Ovary (tissue), 9 donors: ENCODE measurements around the gene TNS3. TPM values are rescaled to one million over a fixed set of nuclear protein-coding genes. Genes with fewer than 3 reads are reported as not detected.

Experiments used
- DNase-seq, 5 donors: peaks; one replicate each; pipeline ENCODE4 v3.0.0-alpha.2; 2019 to 2020
- H3K27ac ChIP-seq, 2 donors: fragments of 200-600 bp; one replicate each; pipeline versions ENCODE4 v1.5.1 to v1.8.0; 2019 to 2022
- H3K27me3 ChIP-seq: fragments of 200-600 bp; one replicate; pipeline ENCODE4 v1.8.0; 2022
- H3K36me3 ChIP-seq: fragments of 200-600 bp; sonication (generic); one replicate; pipeline ENCODE4 v1.5.1; 2019
- H3K4me1 ChIP-seq: one replicate; pipeline ENCODE4 v1.8.1; 2013; ENCODE audit warnings: mild to moderate bottlenecking, moderate library complexity; ENCODE audit not compliant: insufficient read depth
- H3K4me3 ChIP-seq: fragments of 200-600 bp; sonication (generic); one replicate; pipeline ENCODE4 v1.5.1; 2017
- H3K9me3 ChIP-seq, 2 donors: fragments of 200-600 bp in 1 of 2; sonication (generic) in 1 of 2; one replicate each; pipeline versions ENCODE4 v1.5.1 to v1.8.1; 2013 to 2019; ENCODE audit warnings: mild to moderate bottlenecking in 1 of 2, moderate library complexity in 1 of 2
- CTCF ChIP-seq, 3 donors: fragments of 450-650 bp in 2 of 3; fragments of 200-600 bp in 1 of 3; IDR thresholded peaks; one replicate each; pipeline versions ENCODE4 v1.5.1 to v1.8.0; 2016 to 2022; ENCODE audit warnings: antibody characterized with exemption in 3 of 3, mild to moderate bottlenecking in 1 of 3
- EP300 ChIP-seq: sonication (generic); formaldehyde crosslinking; IDR thresholded peaks from one replicate; pipeline ENCODE4 v1.6.1; 2017; ENCODE audit warnings: antibody characterized with exemption
- POLR2A ChIP-seq: fragments of 450-650 bp; IDR thresholded peaks from one replicate; pipeline ENCODE4 v1.6.1; 2017; ENCODE audit warnings: antibody characterized with exemption, mild to moderate bottlenecking, moderate library complexity
- WGBS, 3 donors: extraction: QIAGEN DNeasy Blood & Tissue Kit in 1 of 3; methylation state at CpG; one replicate each; pipeline versions ENCODE4 v1.1.5 to v1.1.7; 2013 to 2017; 5-methylcytosine and 5-hydroxymethylcytosine counted together
- intact Hi-C, 4 donors: fragments of 100-400 bp; cut with DNase I; formaldehyde crosslinking; loops; one replicate each; pipeline versions ENCODE4 v1.11.0 to v1.15.1; 2022 to 2023
- polyA plus RNA-seq, 2 donors: library from polyadenylated mRNA; stranded (reverse); fragments of 200-250 nt in 1 of 2; fragments of 350-450 nt in 1 of 2; fragmentation: Illumina TruSeq in 1 of 2; extraction: RNeasy Lipid Tissue Mini Kit (QIAGEN cat#74804) in 1 of 2; gene quantifications; one replicate each; pipeline ENCODE4 v1.2.3, GENCODE V29; 2013 to 2014
- total RNA-seq, 7 donors: library from RNA; depleted of rRNA in 2 of 7; stranded (reverse); fragments of >200 nt in 2 of 7; fragmentation: NEBNext Ultra II Directional in 3 of 7; extraction: Animal tissue kit (Norgen Biotek cat#: 25700) in 3 of 7; gene quantifications; one replicate each; pipeline versions ENCODE4 v1.1.0 to v1.2.4, GENCODE V29; 2016 to 2023
- donor health status: DM: no; HTN: no; CAD: no; lungs with moderate emphysema.
- donor health status: DM: no; HTN: no; CAD: no.
- donor health status: Bipolar disorder and iron deficiency.
- donor health status: DM: yes; HTN: yes; CAD: no.
- donor health status: DM: no; HTN: no; CAD: no.
- donor health status: DM: yes; HTN: yes; CAD: no.

TNS3 gene
- total and polyA plus RNA-seq, 9 donors: 36.6 to 137 (median 91.3) TPM

GRCh38 chr7:47330026-47330425 lies 251.9 kb downstream of the TNS3 start:
- Histone ChIP-seq H3K9me3 (no peaks in the 10 kb centered on the region), H3K4me3 (no peak overlapping the region), H3K4me1 (peaks cover 29% of the 10 kb centered on the region), H3K27ac (peak overlapping the region; percentile 0 to 81), H3K36me3 (no peaks in the 10 kb centered on the region), H3K27me3 (no peaks in the 10 kb centered on the region)
- DNase-seq: no peak
- no peak for TF ChIP-seq EP300
- TF ChIP-seq CTCF (IDR thresholded peaks at IDR 0.05): no peak
- WGBS, 3 donors: 59 to 64% (median 62%) methylated on average over 6 of the region's 6 CpGs
- intact Hi-C loops: no loop called here

- intact Hi-C loops: loop anchor here in 2 of 4 donors (5.0 to 10.0 kb wide), 2 partner anchors 62 to 75 kb away; no protein-coding TSS in a partner anchor
- Histone ChIP-seq H3K27me3 (no peaks in the 10 kb centered on the region), H3K4me1 (peaks cover 29% of the 10 kb centered on the region), H3K9me3 (no peaks in the 10 kb centered on the region), H3K27ac (peak overlapping the region; percentile 0 to 81), H3K36me3 (no peaks in the 10 kb centered on the region), H3K4me3 (no peak overlapping the region)
- WGBS, 3 donors: 70 to 76% (median 73%) methylated on average over 19 of the region's 19 CpGs
- DNase-seq: no peak
- TF ChIP-seq EP300: no peak
- TF ChIP-seq CTCF (IDR thresholded peaks at IDR 0.05): no peak
- no peak for TF ChIP-seq POLR2A
Measured at GRCh38 chr7:47329320-47329926, 252.5 kb downstream of the TNS3 start.

- Histone ChIP-seq H3K4me1 (peaks cover 27% of the 10 kb centered on the region), H3K4me3 (no peak overlapping the region), H3K36me3 (no peaks in the 10 kb centered on the region), H3K9me3 (no peaks in the 10 kb centered on the region), H3K27ac (peak overlapping the region in 1 of 2 donors; percentile 81), H3K27me3 (no peaks in the 10 kb centered on the region)
- no peak for TF ChIP-seq CTCF (IDR thresholded peaks at IDR 0.05)
- no peak for TF ChIP-seq POLR2A
- TF ChIP-seq EP300: no peak
- intact Hi-C loops: loop anchor here in 2 of 4 donors (5.0 to 10.0 kb wide), 2 partner anchors 61 to 76 kb away; no protein-coding TSS in a partner anchor
- DNase-seq: no peak
- 60 to 64% (median 62%) methylated on average over 7 of the region's 7 CpGs for WGBS, 3 donors
Measured at GRCh38 chr7:47328392-47329319, 253.3 kb downstream of the TNS3 start.

- 2 to 6% (median 6%) methylated on average over 24 of the region's 24 CpGs for WGBS, 3 donors
- peak; percentile 85 to 92 (median 87) for DNase-seq
- Histone ChIP-seq H3K36me3 (no peaks in the 10 kb centered on the region), H3K4me1 (peaks cover 23% of the 10 kb centered on the region), H3K27ac (peak overlapping the region; percentile 60 to 81), H3K4me3 (peak overlapping the region; percentile 0), H3K27me3 (no peaks in the 10 kb centered on the region), H3K9me3 (no peaks in the 10 kb centered on the region)
- TF ChIP-seq POLR2A (no peak), CTCF (IDR thresholded peaks at IDR 0.05) (no peak), EP300 (no peak)
- intact Hi-C loops: loop anchor here in 2 of 4 donors (5.0 to 10.0 kb wide), 2 partner anchors 61 to 77 kb away; no protein-coding TSS in a partner anchor
Measured at GRCh38 chr7:47327698-47328391, 254.1 kb downstream of the TNS3 start.
